HUES48 (cell line): Measurements from ENCODE around the gene NLGN2.

ENCODE experiments used
- H3K27ac ChIP-seq: one replicate; pipeline ENCODE4 v1.7.0; 2013; ENCODE audit warnings: low read depth, low read length, inconsistent platforms
- H3K27me3 ChIP-seq: 2 replicates; pipeline ENCODE4 v1.6.1; 2013; ENCODE audit warnings: mild to moderate bottlenecking, low read length; ENCODE audit not compliant: control insufficient read depth, insufficient read depth
- H3K36me3 ChIP-seq: 2 replicates; pipeline ENCODE4 v1.6.1; 2013; ENCODE audit warnings: low read length; ENCODE audit not compliant: control insufficient read depth, insufficient read depth
- H3K4me1 ChIP-seq: 2 replicates; pipeline ENCODE4 v1.6.1; 2013; ENCODE audit warnings: mild to moderate bottlenecking, low read length; ENCODE audit not compliant: control insufficient read depth, insufficient read depth
- H3K4me3 ChIP-seq: 2 replicates; pipeline ENCODE4 v1.5.1; 2013; ENCODE audit warnings: mild to moderate bottlenecking, low read depth, low read length
- H3K9ac ChIP-seq: 2 replicates; pipeline ENCODE4 v1.6.1; 2013; ENCODE audit warnings: mild to moderate bottlenecking, low read depth, low read length, moderate library complexity
- H3K9me3 ChIP-seq: 2 replicates; pipeline ENCODE4 v1.6.1; 2013; ENCODE audit warnings: low read length; ENCODE audit not compliant: control insufficient read depth, insufficient read depth

NLGN2 gene

DNA sequence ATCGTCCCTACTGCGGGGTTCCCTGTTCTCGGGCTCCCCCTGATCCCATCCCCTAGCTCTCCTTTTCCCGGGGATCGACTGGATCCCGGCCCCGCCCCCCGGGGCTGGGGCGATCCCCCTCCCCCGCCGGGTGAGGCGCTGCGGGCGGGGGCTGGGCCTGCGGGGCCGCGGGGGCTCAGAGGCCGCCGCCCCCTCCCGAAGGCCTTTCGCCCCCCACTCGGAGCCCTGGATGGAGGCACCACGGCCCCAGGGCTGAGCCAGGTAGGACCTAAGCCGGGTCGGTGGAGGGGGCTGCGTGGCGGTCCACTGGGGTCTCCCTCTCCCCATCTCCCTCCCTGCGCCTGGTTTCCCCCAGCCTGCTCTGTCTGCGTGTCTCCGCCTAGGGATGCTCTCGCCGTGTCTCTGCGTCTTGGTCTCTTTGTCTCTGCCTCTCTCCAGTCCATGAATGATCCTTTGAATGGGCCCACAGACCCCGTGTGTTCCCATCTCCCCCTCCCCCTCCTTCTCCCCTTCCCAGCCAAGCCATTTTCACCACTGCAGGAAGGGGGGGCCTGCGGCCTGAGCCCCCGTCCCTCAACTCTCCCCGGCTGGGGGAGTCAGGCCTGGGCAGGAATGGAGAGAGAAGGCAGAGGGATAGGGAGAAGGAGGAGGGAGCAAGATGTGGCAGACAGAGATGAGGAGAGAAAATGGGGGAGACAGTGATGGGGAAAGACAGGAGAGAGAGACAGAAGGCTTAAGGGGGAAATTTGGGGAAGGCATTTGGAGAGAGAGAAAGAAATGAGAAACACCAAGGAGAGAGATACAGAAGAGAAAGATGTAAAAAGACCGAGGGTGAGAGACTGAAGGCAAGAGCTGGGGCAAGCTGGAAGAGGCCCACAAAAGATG is 2.1 kb upstream of the NLGN2 start:
- H3K4me3 ChIP-seq = peak overlapping the region; percentile 81
- peaks cover 13% of the 10 kb centered on the region; the same call in 1 of the 2 replicates for H3K4me1 ChIP-seq
- no peaks in the 10 kb centered on the region for H3K27me3 ChIP-seq
- H3K27ac ChIP-seq = peak overlapping the region; percentile 63
- H3K36me3 ChIP-seq = peaks cover 22% of the 10 kb centered on the region
- peak overlapping the region; percentile 54; the same call in 1 of the 2 replicates for H3K9ac ChIP-seq
- no peaks in the 10 kb centered on the region for H3K9me3 ChIP-seq

DNA sequence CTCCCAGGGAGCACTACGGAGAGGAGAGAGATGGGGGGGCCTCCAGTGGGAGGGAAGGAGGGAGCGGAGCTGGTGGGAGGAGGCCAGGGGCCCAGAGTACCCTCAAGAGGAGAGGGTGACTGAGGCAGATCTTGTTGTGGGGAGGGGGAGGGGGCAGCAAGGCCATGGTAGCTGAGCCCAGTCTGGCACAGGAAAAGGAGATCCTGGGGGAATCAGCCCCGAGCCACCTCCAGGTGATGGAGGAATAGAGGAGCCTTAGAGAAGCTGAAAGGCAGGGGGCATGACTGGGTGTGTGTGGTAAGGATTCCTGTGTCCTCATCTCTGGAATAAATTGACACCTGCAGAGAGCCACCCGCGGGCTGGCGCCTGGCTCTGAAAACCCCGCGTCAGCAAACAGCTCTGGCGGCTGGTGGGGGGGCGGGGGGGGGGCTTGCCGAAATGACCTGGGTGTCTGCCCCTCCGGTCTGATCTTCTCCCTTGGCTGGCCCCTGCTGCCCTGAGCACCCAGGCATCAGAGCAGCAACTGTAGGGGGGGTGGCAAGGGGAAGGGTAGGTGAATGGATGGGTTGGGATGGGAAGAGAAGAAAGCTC is 1.3 kb upstream of the NLGN2 start:
- Histone ChIP-seq H3K4me3 (peak overlapping the region; percentile 81), H3K9me3 (no peaks in the 10 kb centered on the region), H3K9ac (no peak overlapping the region), H3K27ac (no peak overlapping the region), H3K27me3 (no peaks in the 10 kb centered on the region), H3K36me3 (peaks cover 25% of the 10 kb centered on the region), H3K4me1 (peaks cover 13% of the 10 kb centered on the region; the same call in 1 of the 2 replicates)

DNA sequence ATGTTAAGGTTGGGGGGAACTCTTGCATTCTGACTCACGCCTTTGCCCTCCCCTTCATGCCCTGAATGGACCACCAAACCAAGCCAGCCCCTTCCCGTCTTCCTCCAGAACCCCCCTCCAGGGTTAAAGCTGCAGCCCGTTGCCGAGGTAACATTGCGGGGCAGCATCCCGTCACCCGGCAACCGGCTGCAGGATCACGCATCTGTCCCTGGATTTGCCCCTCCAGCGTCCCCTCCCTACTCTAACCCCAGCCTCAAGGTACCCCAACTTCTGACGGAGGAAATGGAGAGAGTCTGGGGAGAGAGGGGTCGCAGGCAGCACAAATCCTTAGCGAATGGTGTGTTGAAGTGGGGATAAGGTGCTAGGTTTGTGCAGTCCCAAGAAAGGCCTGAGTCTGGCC is 563 bp upstream of the NLGN2 start:
- Histone ChIP-seq H3K9ac (no peak overlapping the region), H3K4me1 (peaks cover 13% of the 10 kb centered on the region; the same call in 1 of the 2 replicates), H3K4me3 (no peak overlapping the region; the same call in 1 of the 2 replicates), H3K27me3 (no peaks in the 10 kb centered on the region), H3K36me3 (peaks cover 25% of the 10 kb centered on the region), H3K27ac (no peak overlapping the region), H3K9me3 (no peaks in the 10 kb centered on the region)

DNA sequence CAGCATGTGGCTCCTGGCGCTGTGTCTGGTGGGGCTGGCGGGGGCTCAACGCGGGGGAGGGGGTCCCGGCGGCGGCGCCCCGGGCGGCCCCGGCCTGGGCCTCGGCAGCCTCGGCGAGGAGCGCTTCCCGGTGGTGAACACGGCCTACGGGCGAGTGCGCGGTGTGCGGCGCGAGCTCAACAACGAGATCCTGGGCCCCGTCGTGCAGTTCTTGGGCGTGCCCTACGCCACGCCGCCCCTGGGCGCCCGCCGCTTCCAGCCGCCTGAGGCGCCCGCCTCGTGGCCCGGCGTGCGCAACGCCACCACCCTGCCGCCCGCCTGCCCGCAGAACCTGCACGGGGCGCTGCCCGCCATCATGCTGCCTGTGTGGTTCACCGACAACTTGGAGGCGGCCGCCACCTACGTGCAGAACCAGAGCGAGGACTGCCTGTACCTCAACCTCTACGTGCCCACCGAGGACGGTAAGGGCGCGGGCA is 645 bp downstream of the NLGN2 start:
- Histone ChIP-seq H3K9ac (peak overlapping the region; percentile 36; the same call in 1 of the 2 replicates), H3K4me3 (peak overlapping the region; percentile 46), H3K27ac (no peak overlapping the region), H3K4me1 (peaks cover 6% of the 10 kb centered on the region; the same call in 1 of the 2 replicates), H3K27me3 (no peaks in the 10 kb centered on the region), H3K36me3 (peaks cover 25% of the 10 kb centered on the region), H3K9me3 (no peaks in the 10 kb centered on the region)

DNA sequence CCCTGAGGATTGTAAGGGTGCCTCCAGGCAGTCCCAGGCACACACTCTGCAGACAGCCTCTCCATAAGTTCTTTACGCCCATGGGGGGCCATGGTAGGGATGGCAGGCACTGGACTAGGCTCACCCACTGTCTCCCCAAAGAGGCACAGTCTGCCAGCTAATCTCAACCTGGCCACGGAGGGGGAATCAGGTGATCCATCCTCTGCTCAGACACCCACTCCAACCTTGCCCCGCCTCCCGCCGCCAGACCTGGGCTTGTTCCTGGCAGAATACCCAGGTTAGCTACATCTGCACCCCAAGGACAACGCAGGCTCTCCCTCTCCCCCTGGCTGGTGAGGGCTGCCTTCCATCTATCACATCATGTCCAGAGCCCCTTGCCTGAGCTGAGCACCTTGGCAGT is 1.2 kb downstream of the NLGN2 start:
- H3K9me3 ChIP-seq = no peaks in the 10 kb centered on the region
- H3K27ac ChIP-seq = no peak overlapping the region
- peak overlapping the region; percentile 46; the same call in 1 of the 2 replicates for H3K4me3 ChIP-seq
- peaks cover 6% of the 10 kb centered on the region; the same call in 1 of the 2 replicates for H3K4me1 ChIP-seq
- no peak overlapping the region for H3K9ac ChIP-seq
- no peaks in the 10 kb centered on the region for H3K27me3 ChIP-seq
- H3K36me3 ChIP-seq = peaks cover 25% of the 10 kb centered on the region

DNA sequence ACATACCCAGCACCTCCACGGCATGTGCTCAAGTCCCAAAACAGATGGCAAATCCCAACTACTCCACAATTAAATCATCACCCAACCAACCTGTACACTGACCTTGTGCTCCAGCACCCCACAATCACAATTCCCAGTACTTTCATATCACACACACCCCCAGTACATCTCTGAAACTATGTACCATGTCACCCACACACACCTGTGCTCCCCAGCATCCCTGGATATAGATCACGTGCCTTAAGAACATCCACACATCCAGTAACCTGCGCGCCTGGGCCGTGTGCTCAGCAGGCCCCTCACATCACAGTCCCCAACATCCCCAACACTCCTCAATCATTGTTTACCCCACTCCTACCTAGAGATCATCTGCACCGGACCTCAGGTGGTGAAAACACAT is 2.1 kb downstream of the NLGN2 start:
- Histone ChIP-seq H3K9me3 (no peaks in the 10 kb centered on the region), H3K36me3 (peaks cover 30% of the 10 kb centered on the region), H3K4me1 (peaks cover 6% of the 10 kb centered on the region; the same call in 1 of the 2 replicates), H3K27ac (no peak overlapping the region), H3K9ac (no peak overlapping the region), H3K27me3 (no peaks in the 10 kb centered on the region), H3K4me3 (no peak overlapping the region)

DNA sequence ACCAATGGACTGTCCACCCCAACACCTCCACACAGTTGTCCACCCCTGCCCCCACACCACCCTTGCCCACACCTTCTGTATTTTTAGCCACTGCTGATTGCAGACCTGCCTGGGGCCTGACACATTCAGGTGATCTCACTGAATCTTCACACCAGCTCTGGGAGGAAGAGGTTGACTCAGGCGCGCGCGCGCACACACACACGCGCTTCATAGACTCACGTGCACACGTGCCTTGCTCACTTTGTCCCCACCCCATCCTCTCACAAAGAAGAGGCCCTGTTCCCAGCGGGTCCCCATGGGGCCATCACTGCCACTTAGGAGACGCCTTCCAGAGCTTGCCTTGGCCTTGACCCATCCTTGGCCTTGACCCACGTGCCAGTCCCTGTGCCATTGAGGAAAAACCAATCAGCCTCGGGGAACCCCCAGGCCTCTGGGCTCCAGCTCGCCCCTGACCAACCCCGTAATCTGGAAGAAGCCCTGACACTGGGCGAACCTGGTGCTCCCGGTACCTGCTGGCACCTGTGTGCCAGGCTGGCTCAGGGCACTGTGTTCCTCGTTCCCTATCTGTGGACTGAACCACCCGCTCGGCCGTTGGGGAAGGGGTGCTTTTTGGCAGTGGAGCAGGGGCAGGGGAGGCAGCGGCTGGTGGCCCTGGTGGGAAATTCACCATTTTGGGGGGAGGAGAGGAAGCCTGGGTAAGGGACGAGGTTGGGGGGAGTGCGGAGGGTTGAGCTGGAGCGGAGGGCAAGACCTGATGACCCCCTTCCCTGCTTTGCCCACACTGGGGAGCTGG is 3.2 kb downstream of the NLGN2 start:
- peaks cover 41% of the 10 kb centered on the region for H3K36me3 ChIP-seq
- no peaks in the 10 kb centered on the region for H3K27me3 ChIP-seq

DNA sequence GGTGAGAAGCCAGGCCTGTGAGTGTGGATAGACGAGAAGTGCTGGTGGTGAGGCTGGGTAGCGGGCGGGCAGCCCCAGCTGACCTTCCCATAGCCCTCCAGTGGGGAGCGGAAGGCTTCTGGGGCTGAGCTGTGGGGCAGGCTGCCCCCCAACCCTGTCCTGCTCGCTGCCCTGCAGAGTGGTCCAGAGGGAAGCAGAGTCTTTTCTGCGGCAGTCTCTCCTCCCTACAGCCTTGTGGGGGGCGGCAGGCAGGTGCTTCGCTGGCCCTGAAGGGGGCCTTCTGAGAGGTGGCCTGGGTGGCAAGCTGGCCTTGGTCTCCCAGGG is 3.7 kb downstream of the NLGN2 start:
- peaks cover 46% of the 10 kb centered on the region for H3K36me3 ChIP-seq

More for the DNA sequence above, 3.2 kb downstream of the NLGN2 start:
- Histone ChIP-seq H3K4me1 (peaks cover 6% of the 10 kb centered on the region; the same call in 1 of the 2 replicates), H3K9ac (no peak overlapping the region), H3K9me3 (no peaks in the 10 kb centered on the region), H3K27ac (no peak overlapping the region), H3K4me3 (no peak overlapping the region)

DNA sequence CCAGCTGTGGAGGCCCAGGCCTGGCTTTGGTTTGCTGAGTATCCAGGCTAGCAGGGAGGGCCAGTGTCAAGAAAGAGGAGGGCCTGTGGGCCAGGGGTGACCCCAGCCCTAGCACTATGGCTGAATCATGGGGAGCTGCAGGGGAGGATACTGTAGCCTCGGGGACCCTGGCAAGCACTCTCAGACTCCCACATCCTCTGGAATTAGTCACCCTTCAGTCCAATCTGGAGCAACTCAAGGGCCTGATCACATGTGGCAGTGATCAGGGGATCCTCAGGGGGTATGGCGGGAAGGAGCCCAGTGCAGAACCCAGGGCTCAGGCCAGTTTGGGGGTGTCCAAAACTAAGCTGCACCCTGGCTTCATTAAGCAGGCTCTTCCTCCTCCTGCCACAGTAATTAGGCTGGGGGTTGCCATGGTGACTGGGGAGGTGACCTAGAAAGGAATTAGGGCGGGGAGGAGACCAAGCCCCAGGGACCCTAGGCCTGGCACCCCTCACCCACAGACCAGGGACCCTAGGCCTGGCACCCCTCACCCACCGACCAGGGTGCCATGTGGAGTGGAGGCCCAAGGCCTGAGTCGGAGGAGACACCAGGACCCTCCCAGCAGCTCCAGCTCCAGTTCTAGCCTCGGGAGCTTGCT is 5.8 kb downstream of the NLGN2 start:
- H3K9me3 ChIP-seq = no peaks in the 10 kb centered on the region
- H3K27me3 ChIP-seq = no peaks in the 10 kb centered on the region
- H3K9ac ChIP-seq = no peak overlapping the region
- no peaks in the 10 kb centered on the region for H3K4me1 ChIP-seq
- H3K4me3 ChIP-seq = no peak overlapping the region
- peaks cover 57% of the 10 kb centered on the region for H3K36me3 ChIP-seq
- H3K27ac ChIP-seq = no peak overlapping the region

More for the DNA sequence above, 3.7 kb downstream of the NLGN2 start:
- Histone ChIP-seq H3K27me3 (no peaks in the 10 kb centered on the region), H3K27ac (no peak overlapping the region), H3K4me3 (no peak overlapping the region), H3K9ac (no peak overlapping the region), H3K4me1 (peaks cover 6% of the 10 kb centered on the region; the same call in 1 of the 2 replicates), H3K9me3 (no peaks in the 10 kb centered on the region)

DNA sequence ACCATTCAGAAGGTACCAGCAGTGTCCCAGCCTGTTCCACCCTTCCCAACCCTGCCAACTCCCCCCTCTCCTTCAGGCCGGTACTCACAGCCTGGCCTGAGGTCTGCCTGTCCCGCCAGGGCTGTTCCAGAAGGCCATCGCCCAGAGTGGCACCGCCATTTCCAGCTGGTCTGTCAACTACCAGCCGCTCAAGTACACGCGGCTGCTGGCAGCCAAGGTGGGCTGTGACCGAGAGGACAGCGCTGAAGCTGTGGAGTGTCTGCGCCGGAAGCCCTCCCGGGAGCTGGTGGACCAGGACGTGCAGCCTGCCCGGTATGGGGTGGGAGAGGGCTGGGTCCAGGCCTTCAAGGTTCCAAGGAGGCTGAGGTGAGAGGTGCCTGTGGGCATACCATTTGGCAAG is 7.2 kb downstream of the NLGN2 start:
- Histone ChIP-seq H3K27ac (no peak overlapping the region), H3K9ac (no peak overlapping the region), H3K27me3 (no peaks in the 10 kb centered on the region), H3K4me3 (no peak overlapping the region), H3K9me3 (no peaks in the 10 kb centered on the region), H3K36me3 (peaks cover 44% of the 10 kb centered on the region), H3K4me1 (no peaks in the 10 kb centered on the region)
